Breast epithelium (tissue), 4 donors: ENCODE data around the gene CDH4. TPM values are rescaled to one million over a fixed set of nuclear protein-coding genes. Genes with fewer than 3 reads are reported as not detected.

Experiments
- DNase-seq, 2 donors: peaks; one replicate each; pipeline ENCODE4 v3.0.0-alpha.2; 2019; ENCODE audit warnings: low spot score in 2 of 2
- H3K27ac ChIP-seq, 2 donors: fragments of 200-600 bp; sonication (generic) in 1 of 2; one replicate each; pipeline ENCODE4 v1.5.1; 2016 to 2019; ENCODE audit warnings: mild to moderate bottlenecking in 1 of 2
- H3K27me3 ChIP-seq, 2 donors: fragments of 200-600 bp; sonication (generic) in 1 of 2; one replicate each; pipeline versions ENCODE4 v1.5.1 to v1.6.0; 2017 to 2019; ENCODE audit warnings: control low read depth in 1 of 2, mild to moderate bottlenecking in 1 of 2
- H3K36me3 ChIP-seq: fragments of 200-600 bp; one replicate; pipeline ENCODE4 v1.5.1; 2019
- H3K4me1 ChIP-seq, 2 donors: fragments of 200-600 bp; sonication (generic); one replicate each; pipeline ENCODE4 v1.5.1; 2016 to 2019; ENCODE audit warnings: control low read depth in 1 of 2
- H3K4me3 ChIP-seq, 3 donors: fragments of 200-600 bp; sonication (generic); 1 replicate in 2 of 3; 2 replicates in 1 of 3; pipeline ENCODE4 v1.5.1; 2016 to 2019; ENCODE audit warnings: mild to moderate bottlenecking in 3 of 3, moderate library complexity in 2 of 3
- H3K9me3 ChIP-seq, 2 donors: fragments of 200-600 bp; sonication (generic) in 1 of 2; one replicate each; pipeline ENCODE4 v1.5.1; 2016 to 2019; ENCODE audit warnings: control low read depth in 1 of 2
- CTCF ChIP-seq, 3 donors: fragments of 450-650 bp; IDR thresholded peaks; one replicate each; pipeline ENCODE4 v1.5.1; 2016 to 2017; ENCODE audit warnings: antibody characterized with exemption in 3 of 3, mild to moderate bottlenecking in 3 of 3, moderate library complexity in 3 of 3
- POLR2A ChIP-seq: fragments of 450-650 bp; IDR thresholded peaks from one replicate; pipeline ENCODE4 v1.6.1; 2016; ENCODE audit warnings: antibody characterized with exemption, mild to moderate bottlenecking, moderate library complexity
- POLR2AphosphoS5 ChIP-seq, 3 donors: sonication (generic); formaldehyde crosslinking; IDR thresholded peaks; one replicate each; pipeline ENCODE4 v1.6.1; 2017; ENCODE audit warnings: antibody characterized with exemption in 3 of 3
- intact Hi-C: fragments of 100-400 bp; cut with DNase I; formaldehyde crosslinking; loops from one replicate; pipeline ENCODE4 v1.15.1; 2023; ENCODE audit warnings: low total_unique reads
- total RNA-seq, 3 donors: library from RNA; depleted of rRNA; stranded (reverse); fragments of >200 nt; gene quantifications; one replicate each; pipeline ENCODE4 v1.1.0, GENCODE V29; 2016

Gene CDH4
- total RNA-seq, 3 donors from 2014 or later: under 0.01 TPM; not detected in 2

- Histone ChIP-seq H3K4me1 (no peaks in the 10 kb centered on the region), H3K27me3 (peaks cover 0 to 49% of the 10 kb centered on the region in 2 donors), H3K4me3 (no peak overlapping the region), H3K9me3 (no peaks in the 10 kb centered on the region), H3K27ac (no peak overlapping the region), H3K36me3 (no peaks in the 10 kb centered on the region)
- DNase-seq: no peak
- TF ChIP-seq POLR2AphosphoS5 (IDR thresholded peaks at IDR 0.05) (no peak), POLR2A (no peak), CTCF (IDR thresholded peaks at IDR 0.05) (no peak)
- intact Hi-C loops: no loop called here
Observed at GRCh38 chr20:61882716-61883615, 630.9 kb downstream of the CDH4 start.

- no peak for DNase-seq
- H3K4me3 ChIP-seq: no peak overlapping the region
- TF ChIP-seq CTCF (IDR thresholded peaks at IDR 0.05): no peak
- TF ChIP-seq POLR2A: no peak
- no peak for TF ChIP-seq POLR2AphosphoS5 (IDR thresholded peaks at IDR 0.05)
- H3K36me3 ChIP-seq: no peaks in the 10 kb centered on the region
- intact Hi-C loops: no loop called here
- H3K27ac ChIP-seq: no peak overlapping the region
- peaks cover 0 to 56% of the 10 kb centered on the region in 2 donors for H3K27me3 ChIP-seq
- H3K4me1 ChIP-seq: no peaks in the 10 kb centered on the region
- H3K9me3 ChIP-seq: no peaks in the 10 kb centered on the region
Observed at GRCh38 chr20:61883857-61884393, 631.9 kb downstream of the CDH4 start.

GRCh38 chr20:61884571-61885389, 632.7 kb downstream of the CDH4 start:
- intact Hi-C loops: loop anchor here (5.0 kb wide), 1 partner anchor 1447 kb away; no protein-coding TSS in a partner anchor
- no peaks in the 10 kb centered on the region for H3K4me1 ChIP-seq
- H3K36me3 ChIP-seq: no peaks in the 10 kb centered on the region
- no peak overlapping the region for H3K27ac ChIP-seq
- no peak for TF ChIP-seq POLR2A
- TF ChIP-seq POLR2AphosphoS5 (IDR thresholded peaks at IDR 0.05): no peak
- DNase-seq: no peak
- no peaks in the 10 kb centered on the region for H3K9me3 ChIP-seq
- peaks cover 0 to 56% of the 10 kb centered on the region in 2 donors for H3K27me3 ChIP-seq
- H3K4me3 ChIP-seq: no peak overlapping the region

- DNase-seq: no peak
- H3K27me3 ChIP-seq: peaks cover 0 to 50% of the 10 kb centered on the region in 2 donors
- no peak overlapping the region for H3K4me3 ChIP-seq
- H3K36me3 ChIP-seq: no peaks in the 10 kb centered on the region
- H3K4me1 ChIP-seq: no peaks in the 10 kb centered on the region
- no peak for TF ChIP-seq POLR2AphosphoS5 (IDR thresholded peaks at IDR 0.05)
- no peak for TF ChIP-seq CTCF (IDR thresholded peaks at IDR 0.05)
- no peak for TF ChIP-seq POLR2A
- no peaks in the 10 kb centered on the region for H3K9me3 ChIP-seq
- intact Hi-C loops: loop anchor here (5.0 kb wide), 1 partner anchor 1449 kb away; no protein-coding TSS in a partner anchor
- no peak overlapping the region for H3K27ac ChIP-seq
Observed at GRCh38 chr20:61885759-61886715, 634.0 kb downstream of the CDH4 start.
